Measurements from ENCODE around the gene TNS4.

GRCh38 chr17:40452216-40452787 lies 49.1 kb downstream of the TNS4 start:
- TF ChIP-seq, protein P1, sequence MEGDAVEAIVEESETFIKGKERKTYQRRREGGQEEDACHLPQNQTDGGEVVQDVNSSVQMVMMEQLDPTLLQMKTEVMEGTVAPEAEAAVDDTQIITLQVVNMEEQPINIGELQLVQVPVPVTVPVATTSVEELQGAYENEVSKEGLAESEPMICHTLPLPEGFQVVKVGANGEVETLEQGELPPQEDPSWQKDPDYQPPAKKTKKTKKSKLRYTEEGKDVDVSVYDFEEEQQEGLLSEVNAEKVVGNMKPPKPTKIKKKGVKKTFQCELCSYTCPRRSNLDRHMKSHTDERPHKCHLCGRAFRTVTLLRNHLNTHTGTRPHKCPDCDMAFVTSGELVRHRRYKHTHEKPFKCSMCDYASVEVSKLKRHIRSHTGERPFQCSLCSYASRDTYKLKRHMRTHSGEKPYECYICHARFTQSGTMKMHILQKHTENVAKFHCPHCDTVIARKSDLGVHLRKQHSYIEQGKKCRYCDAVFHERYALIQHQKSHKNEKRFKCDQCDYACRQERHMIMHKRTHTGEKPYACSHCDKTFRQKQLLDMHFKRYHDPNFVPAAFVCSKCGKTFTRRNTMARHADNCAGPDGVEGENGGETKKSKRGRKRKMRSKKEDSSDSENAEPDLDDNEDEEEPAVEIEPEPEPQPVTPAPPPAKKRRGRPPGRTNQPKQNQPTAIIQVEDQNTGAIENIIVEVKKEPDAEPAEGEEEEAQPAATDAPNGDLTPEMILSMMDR (conservative IDR thresholded peaks at IDR 0.05; ENCODE audit: low read depth, low read length), result no peak
- TF ChIP-seq EZH2 (IDR thresholded peaks at IDR 0.05; ENCODE audit: low read length, unreplicated experiment), result no peak
